NB4 (cell line): Measurements from ENCODE around the gene DOCK2.

ENCODE experiments used
- MYC ChIP-seq: IDR thresholded peaks from 2 replicates; pipeline ENCODE4 v1.6.1; 2011; ENCODE audit warnings: low read depth, low read length
- POLR2A ChIP-seq: IDR thresholded peaks from 2 replicates; pipeline ENCODE4 v1.6.1; 2011; ENCODE audit warnings: mild to moderate bottlenecking; ENCODE audit not compliant: insufficient read length; ENCODE audit errors: extremely low read depth
- TF ChIP-seq, protein P1 (sequence below): IDR thresholded peaks from one replicate; pipeline ENCODE4 v1.5.1; 2012; ENCODE audit warnings: low read depth, low read length
- TF ChIP-seq, protein P2 (sequence below): IDR thresholded peaks from 2 replicates; pipeline ENCODE4 v1.6.1; 2011; ENCODE audit warnings: low read depth, low read length

DNA sequence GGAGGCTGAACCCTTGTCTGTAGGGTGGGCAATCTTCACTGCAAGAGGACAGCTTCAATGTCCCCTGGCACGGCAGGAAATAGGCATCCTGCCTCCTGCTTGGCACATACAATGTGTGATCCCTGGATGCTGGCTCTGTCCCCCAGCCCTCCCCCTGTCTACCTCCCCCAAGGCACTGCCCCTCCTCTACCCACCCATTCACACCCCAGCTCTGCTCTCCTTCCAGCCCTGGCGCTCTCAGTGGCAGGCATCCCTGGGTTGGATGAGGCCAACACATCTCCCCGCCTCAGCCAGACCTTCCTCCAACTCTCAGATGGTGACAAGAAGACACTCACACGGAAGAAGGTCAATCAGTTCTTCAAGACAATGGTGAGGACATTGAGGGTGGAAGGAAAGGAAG lies 444.5 kb downstream of the DOCK2 start:
- TF ChIP-seq, protein P1, sequence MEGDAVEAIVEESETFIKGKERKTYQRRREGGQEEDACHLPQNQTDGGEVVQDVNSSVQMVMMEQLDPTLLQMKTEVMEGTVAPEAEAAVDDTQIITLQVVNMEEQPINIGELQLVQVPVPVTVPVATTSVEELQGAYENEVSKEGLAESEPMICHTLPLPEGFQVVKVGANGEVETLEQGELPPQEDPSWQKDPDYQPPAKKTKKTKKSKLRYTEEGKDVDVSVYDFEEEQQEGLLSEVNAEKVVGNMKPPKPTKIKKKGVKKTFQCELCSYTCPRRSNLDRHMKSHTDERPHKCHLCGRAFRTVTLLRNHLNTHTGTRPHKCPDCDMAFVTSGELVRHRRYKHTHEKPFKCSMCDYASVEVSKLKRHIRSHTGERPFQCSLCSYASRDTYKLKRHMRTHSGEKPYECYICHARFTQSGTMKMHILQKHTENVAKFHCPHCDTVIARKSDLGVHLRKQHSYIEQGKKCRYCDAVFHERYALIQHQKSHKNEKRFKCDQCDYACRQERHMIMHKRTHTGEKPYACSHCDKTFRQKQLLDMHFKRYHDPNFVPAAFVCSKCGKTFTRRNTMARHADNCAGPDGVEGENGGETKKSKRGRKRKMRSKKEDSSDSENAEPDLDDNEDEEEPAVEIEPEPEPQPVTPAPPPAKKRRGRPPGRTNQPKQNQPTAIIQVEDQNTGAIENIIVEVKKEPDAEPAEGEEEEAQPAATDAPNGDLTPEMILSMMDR: no peak
- TF ChIP-seq POLR2A (no peak), MYC (no peak)
- TF ChIP-seq, protein P2, sequence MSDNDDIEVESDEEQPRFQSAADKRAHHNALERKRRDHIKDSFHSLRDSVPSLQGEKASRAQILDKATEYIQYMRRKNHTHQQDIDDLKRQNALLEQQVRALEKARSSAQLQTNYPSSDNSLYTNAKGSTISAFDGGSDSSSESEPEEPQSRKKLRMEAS: no peak
